A549 (cell line): ENCODE results near the gene FGD4. TPM values are rescaled to one million over a fixed set of nuclear protein-coding genes. Genes with fewer than 3 reads are reported as not detected.

Experiments
- ATAC-seq, 2 experiments: fragments of 200-7000 bp in 1 of 2; fragments of >200 bp in 1 of 2; cut with Nextera tagmentation in 1 of 2; cut with Tn5 transposase in 1 of 2; 3 replicates each; pipeline versions ENCODE4 v1.8.0 to v1.9.1; 2018 to 2020; ENCODE audit warnings: mild to moderate bottlenecking in 1 of 2, moderate library complexity in 1 of 2
- CTCF ChIA-PET: fragments of 300-600 bp; sonication (Branson Sonifier 250); formaldehyde crosslinking; extraction: SDS; loops from one replicate; lab custom pipeline; 2021; ENCODE audit warnings: antibody characterized with exemption, inconsistent platforms; lab: Yijun Ruan, JAX
- POLR2A ChIA-PET: fragments of 350-600 bp; formaldehyde crosslinking; extraction: SDS; loops from one replicate; lab custom pipeline; 2021; ENCODE audit warnings: antibody characterized with exemption, inconsistent platforms; lab: Yijun Ruan, JAX
- DNase-seq, 2 experiments: peaks; one replicate each; pipeline versions ENCODE4 v3.0.0 to v3.0.0-alpha.2; 2011 to 2016; ENCODE audit warnings: low read depth in 1 of 2, low spot score in 1 of 2
- FAIRE-seq: peaks from 2 replicates; lab custom pipeline; 2011; peaks lifted over from hg19 to GRCh38; lab: Jason Lieb, UNC
- H3K27ac ChIP-seq, 2 experiments: fragments of >200 bp; sonication (Bioruptor Twin); formaldehyde crosslinking; 3 replicates each; pipeline ENCODE4 v1.5.1; 2016 to 2017
- H3K4me1 ChIP-seq: fragments of >200 bp; sonication (Bioruptor Twin); formaldehyde crosslinking; 3 replicates; pipeline ENCODE4 v1.6.1; 2016
- H3K4me2 ChIP-seq: fragments of >200 bp; sonication (Bioruptor Twin); formaldehyde crosslinking; 3 replicates; pipeline ENCODE4 v1.6.1; 2016
- H3K4me3 ChIP-seq: fragments of >200 bp; sonication (Bioruptor Twin); formaldehyde crosslinking; 3 replicates; pipeline ENCODE4 v1.5.1; 2016
- H3K9me3 ChIP-seq: fragments of >200 bp; sonication (Bioruptor Twin); formaldehyde crosslinking; 3 replicates; pipeline ENCODE4 v1.6.1; 2016
- CHD2 ChIP-seq: fragments of 150-350 bp; IDR thresholded peaks from 2 replicates; pipeline ENCODE4 v1.6.1; 2014; ENCODE audit warnings: low read length; ENCODE audit not compliant: partially characterized antibody
- E2F6 ChIP-seq: IDR thresholded peaks from 2 replicates; pipeline ENCODE4 v1.6.1; 2012; ENCODE audit warnings: low read depth, borderline replicate concordance
- EHF ChIP-seq: fragments of 250-450 bp; sonication (Bioruptor Pico); IDR thresholded peaks from 2 replicates; pipeline ENCODE4 v1.5.0; 2020; ENCODE audit warnings: mild to moderate bottlenecking
- FOSB ChIP-seq: fragments of 250-450 bp; sonication (Bioruptor Pico); IDR thresholded peaks from 2 replicates; pipeline ENCODE4 v1.5.0; 2020; ENCODE audit warnings: mild to moderate bottlenecking, moderate library complexity
- FOXS1 ChIP-seq: fragments of 250-450 bp; sonication (Bioruptor Pico); IDR thresholded peaks from 2 replicates; pipeline ENCODE4 v1.5.0; 2020; ENCODE audit warnings: mild to moderate bottlenecking, moderate library complexity
- GATA3 ChIP-seq: IDR thresholded peaks from 2 replicates; pipeline ENCODE4 v1.6.1; 2012; ENCODE audit warnings: borderline replicate concordance
- HEYL ChIP-seq: fragments of 250-450 bp; sonication (Bioruptor Pico); IDR thresholded peaks from 2 replicates; pipeline ENCODE4 v1.8.0; 2021; ENCODE audit warnings: mild to moderate bottlenecking, moderate library complexity
- HOXB5 ChIP-seq: fragments of 250-450 bp; sonication (Bioruptor Pico); IDR thresholded peaks from 2 replicates; pipeline ENCODE4 v1.5.0; 2020; ENCODE audit warnings: mild to moderate bottlenecking, moderate library complexity
- JUN ChIP-seq, 2 experiments: fragments of >200 bp; sonication (Bioruptor Twin); formaldehyde crosslinking; IDR thresholded peaks; 2 replicates in 1 of 2; 3 replicates in 1 of 2; pipeline ENCODE4 v1.6.1; 2016 to 2017
- MAZ ChIP-seq: fragments of 150-350 bp; IDR thresholded peaks from 2 replicates; pipeline ENCODE4 v1.6.1; 2014; ENCODE audit warnings: antibody characterized with exemption, low read depth, low read length, borderline replicate concordance
- MYC ChIP-seq: IDR thresholded peaks from 2 replicates; pipeline ENCODE4 v1.6.1; 2012; ENCODE audit warnings: mild to moderate bottlenecking, inconsistent platforms, low read length, improper control_type of control experiment, borderline replicate concordance
- POLR2A ChIP-seq: IDR thresholded peaks from 2 replicates; pipeline ENCODE4 v1.6.1; 2012; ENCODE audit warnings: mild to moderate bottlenecking, low read length
- POLR2AphosphoS2 ChIP-seq: conservative IDR thresholded peaks from 2 replicates; pipeline ENCODE4 v1.6.1; 2012; ENCODE audit warnings: low read length, improper control_type of control experiment, inconsistent platforms
- RCOR1 ChIP-seq: fragments of 150-350 bp; IDR thresholded peaks from 2 replicates; pipeline ENCODE4 v1.6.1; 2014; ENCODE audit warnings: antibody characterized with exemption, low read length, low read depth
- SREBF2 ChIP-seq: fragments of 450-650 bp; IDR thresholded peaks from 2 replicates; pipeline ENCODE4 v1.6.1; 2014; ENCODE audit warnings: mild to moderate bottlenecking, moderate library complexity
- TP53 ChIP-seq: fragments of 250-450 bp; sonication (Bioruptor Pico); IDR thresholded peaks from 2 replicates; pipeline ENCODE4 v1.5.0; 2021; ENCODE audit warnings: mild to moderate bottlenecking, moderate library complexity
- WGBS: methylation state at CpG from one replicate; pipeline ENCODE4 v1.1.6; 2017; ENCODE audit errors: missing lambda C conversion rate; 5-methylcytosine and 5-hydroxymethylcytosine counted together
- polyA plus RNA-seq, 4 experiments: library from polyadenylated mRNA; depleted of rRNA in 3 of 4; stranded (reverse); fragments of >200 nt; fragmentation: RNase III in 1 of 4; extraction: RNeasy Plus Mini Kit Qiagen cat#74134 plus additional on column Dnase treatment in 1 of 4; gene quantifications; 2 replicates in 3 of 4; 3 replicates in 1 of 4; pipeline ENCODE4 v1.2.3, GENCODE V29; 2011 to 2017
- TF ChIP-seq, protein P1 (sequence below): fragments of 200-600 bp; sonication (generic); IDR thresholded peaks from 2 replicates; pipeline ENCODE4 v1.6.1; 2016; ENCODE audit warnings: antibody characterized with exemption, mild to moderate bottlenecking, moderate library complexity
- TF ChIP-seq, protein P2 (sequence below): fragments of >200 bp; sonication (Bioruptor Twin); formaldehyde crosslinking; IDR thresholded peaks from 3 replicates; pipeline ENCODE4 v1.6.1; 2016

Gene FGD4
- polyA plus RNA-seq, 2 of the 4 experiments (the other 2 are of a cell fraction): 2.2 to 6.0 TPM

- H3K4me1 ChIP-seq: peaks cover under 1% of the 10 kb centered on the region; the same call in 1 of the 3 replicates
- no peak overlapping the region for H3K4me3 ChIP-seq
- no peak overlapping the region for H3K27ac ChIP-seq
- CTCF ChIA-PET: interaction anchor here (0.7 to 1.0 kb wide), 2 partner anchors 12 to 320 kb away, joined by 3 read pairs; no protein-coding TSS in a partner anchor
- TF ChIP-seq, protein P1, sequence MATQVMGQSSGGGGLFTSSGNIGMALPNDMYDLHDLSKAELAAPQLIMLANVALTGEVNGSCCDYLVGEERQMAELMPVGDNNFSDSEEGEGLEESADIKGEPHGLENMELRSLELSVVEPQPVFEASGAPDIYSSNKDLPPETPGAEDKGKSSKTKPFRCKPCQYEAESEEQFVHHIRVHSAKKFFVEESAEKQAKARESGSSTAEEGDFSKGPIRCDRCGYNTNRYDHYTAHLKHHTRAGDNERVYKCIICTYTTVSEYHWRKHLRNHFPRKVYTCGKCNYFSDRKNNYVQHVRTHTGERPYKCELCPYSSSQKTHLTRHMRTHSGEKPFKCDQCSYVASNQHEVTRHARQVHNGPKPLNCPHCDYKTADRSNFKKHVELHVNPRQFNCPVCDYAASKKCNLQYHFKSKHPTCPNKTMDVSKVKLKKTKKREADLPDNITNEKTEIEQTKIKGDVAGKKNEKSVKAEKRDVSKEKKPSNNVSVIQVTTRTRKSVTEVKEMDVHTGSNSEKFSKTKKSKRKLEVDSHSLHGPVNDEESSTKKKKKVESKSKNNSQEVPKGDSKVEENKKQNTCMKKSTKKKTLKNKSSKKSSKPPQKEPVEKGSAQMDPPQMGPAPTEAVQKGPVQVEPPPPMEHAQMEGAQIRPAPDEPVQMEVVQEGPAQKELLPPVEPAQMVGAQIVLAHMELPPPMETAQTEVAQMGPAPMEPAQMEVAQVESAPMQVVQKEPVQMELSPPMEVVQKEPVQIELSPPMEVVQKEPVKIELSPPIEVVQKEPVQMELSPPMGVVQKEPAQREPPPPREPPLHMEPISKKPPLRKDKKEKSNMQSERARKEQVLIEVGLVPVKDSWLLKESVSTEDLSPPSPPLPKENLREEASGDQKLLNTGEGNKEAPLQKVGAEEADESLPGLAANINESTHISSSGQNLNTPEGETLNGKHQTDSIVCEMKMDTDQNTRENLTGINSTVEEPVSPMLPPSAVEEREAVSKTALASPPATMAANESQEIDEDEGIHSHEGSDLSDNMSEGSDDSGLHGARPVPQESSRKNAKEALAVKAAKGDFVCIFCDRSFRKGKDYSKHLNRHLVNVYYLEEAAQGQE: no peak
- TF ChIP-seq POLR2AphosphoS2 (no peak), FOXS1 (CRISPR knock-in tag) (no peak), POLR2A (no peak), HOXB5 (CRISPR knock-in tag) (no peak), E2F6 (no peak), CHD2 (no peak)
- TF ChIP-seq, protein P2, sequence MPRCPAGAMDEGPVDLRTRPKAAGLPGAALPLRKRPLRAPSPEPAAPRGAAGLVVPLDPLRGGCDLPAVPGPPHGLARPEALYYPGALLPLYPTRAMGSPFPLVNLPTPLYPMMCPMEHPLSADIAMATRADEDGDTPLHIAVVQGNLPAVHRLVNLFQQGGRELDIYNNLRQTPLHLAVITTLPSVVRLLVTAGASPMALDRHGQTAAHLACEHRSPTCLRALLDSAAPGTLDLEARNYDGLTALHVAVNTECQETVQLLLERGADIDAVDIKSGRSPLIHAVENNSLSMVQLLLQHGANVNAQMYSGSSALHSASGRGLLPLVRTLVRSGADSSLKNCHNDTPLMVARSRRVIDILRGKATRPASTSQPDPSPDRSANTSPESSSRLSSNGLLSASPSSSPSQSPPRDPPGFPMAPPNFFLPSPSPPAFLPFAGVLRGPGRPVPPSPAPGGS: no peak
- FAIRE-seq (no peak), ATAC-seq (no peak), DNase-seq (no peak)
- 76% methylated on average over 1 of the region's 1 CpG for WGBS
- POLR2A ChIA-PET: no interaction called here
- no peak overlapping the region for H3K4me2 ChIP-seq
- H3K9me3 ChIP-seq: no peaks in the 10 kb centered on the region
Observed at GRCh38 chr12:32686340-32686739, 287.0 kb downstream of the FGD4 start.

GRCh38 chr12:32688786-32689185, 289.4 kb downstream of the FGD4 start:
- H3K4me3 ChIP-seq: no peak overlapping the region
- ATAC-seq (no peak), FAIRE-seq (no peak), DNase-seq (no peak)
- H3K4me2 ChIP-seq: no peak overlapping the region
- 0 out of 3 replicates have a peak, but pooled peaks cover 3% of the 10 kb centered on the region for H3K4me1 ChIP-seq
- CTCF ChIA-PET: interaction anchor here (0.8 to 1.2 kb wide), 3 partner anchors 9 to 47 kb away, joined by 3 to 4 read pairs (median 3); no protein-coding TSS in a partner anchor
- H3K9me3 ChIP-seq: no peaks in the 10 kb centered on the region
- TF ChIP-seq FOXS1 (CRISPR knock-in tag) (no peak), CHD2 (no peak), E2F6 (no peak), MAZ (no peak), MYC (no peak), JUN (IDR thresholded peaks at IDR 0.05) (no peak), SREBF2 (no peak), RCOR1 (no peak)
- POLR2A ChIA-PET: no interaction called here
- no peak overlapping the region for H3K27ac ChIP-seq

DNA sequence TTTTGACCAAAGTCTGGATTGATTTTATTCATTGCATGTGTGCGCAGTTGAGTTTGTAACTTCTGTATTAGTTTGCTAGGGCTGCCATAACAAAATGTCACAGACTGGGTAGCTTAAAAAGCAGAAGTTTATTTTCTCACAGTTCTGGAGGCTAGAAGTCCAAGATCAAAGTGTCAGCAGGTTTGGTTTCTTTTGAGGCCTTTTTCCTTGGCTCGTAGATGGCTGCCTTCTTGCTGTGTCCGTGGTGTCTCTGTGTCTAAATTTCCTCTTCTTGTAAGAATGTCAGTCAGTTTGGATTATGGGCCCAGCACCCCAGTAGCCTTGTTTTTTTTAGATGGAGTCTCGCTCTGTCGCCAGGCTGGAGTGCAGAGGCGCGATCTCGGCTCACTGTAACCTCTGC, 291.6 kb downstream of the FGD4 start:
- peaks cover 14% of the 10 kb centered on the region for H3K9me3 ChIP-seq
- no peak for FAIRE-seq
- TF ChIP-seq GATA3 (no peak), FOSB (CRISPR knock-in tag) (no peak), EHF (CRISPR knock-in tag) (no peak), HEYL (CRISPR knock-in tag) (no peak), TP53 (CRISPR knock-in tag) (no peak)
- no peak overlapping the region for H3K27ac ChIP-seq
- ChIA-PET CTCF (interaction anchor here (1.2 kb wide), 1 partner anchor 1038 kb away, joined by 6 read pairs; no protein-coding TSS in a partner anchor), POLR2A (no interaction called here)
- H3K4me2 ChIP-seq: no peak overlapping the region
- 97% methylated on average over 8 of the region's 8 CpGs for WGBS
- H3K4me3 ChIP-seq: no peak overlapping the region
- 0 out of 3 replicates have a peak, but pooled peaks cover 3% of the 10 kb centered on the region for H3K4me1 ChIP-seq
- no peak for DNase-seq
- no peak for ATAC-seq
